HepG2 (cell line): Measurements from ENCODE around the gene C11orf42.

ENCODE experiments used
- BRCA1 ChIP-seq: sonication (generic); formaldehyde crosslinking; IDR thresholded peaks from 2 replicates; pipeline ENCODE4 v1.4.0; 2020; ENCODE audit warnings: missing genetic modification reagents
- FOXK1 ChIP-seq: sonication (generic); formaldehyde crosslinking; IDR thresholded peaks from 2 replicates; pipeline ENCODE4 v1.4.0; 2020; ENCODE audit warnings: low read depth, missing genetic modification reagents, borderline replicate concordance
- FOXO1 ChIP-seq: sonication (generic); formaldehyde crosslinking; IDR thresholded peaks from 2 replicates; pipeline ENCODE4 v1.4.0; 2020; ENCODE audit warnings: missing genetic modification reagents
- HHEX ChIP-seq: IDR thresholded peaks from 2 replicates; pipeline ENCODE4 v1.6.1; 2016; ENCODE audit warnings: control low read depth
- PAF1 ChIP-seq: IDR thresholded peaks from 2 replicates; pipeline ENCODE4 v1.6.1; 2016; ENCODE audit warnings: missing genetic modification reagents, missing compliant biosample characterization
- POLR2A ChIP-seq, 2 experiments: IDR thresholded peaks; 2 replicates each; pipeline ENCODE4 v1.6.1; 2011; ENCODE audit warnings: low read depth in 2 of 2, low read length in 2 of 2, mild to moderate bottlenecking in 1 of 2, moderate library complexity in 1 of 2; ENCODE audit not compliant: insufficient read depth in 1 of 2
- ZBTB1 ChIP-seq: sonication (generic); formaldehyde crosslinking; IDR thresholded peaks from 2 replicates; pipeline ENCODE4 v1.4.0; 2020; ENCODE audit warnings: missing genetic modification reagents, borderline replicate concordance
- ZNF335 ChIP-seq: sonication (generic); formaldehyde crosslinking; IDR thresholded peaks from 2 replicates; pipeline ENCODE4 v1.4.0; 2020; ENCODE audit warnings: missing genetic modification reagents
- ZNF350 ChIP-seq: sonication (generic); formaldehyde crosslinking; IDR thresholded peaks from 2 replicates; pipeline ENCODE4 v1.4.0; 2020; ENCODE audit warnings: mild to moderate bottlenecking, low read depth, missing genetic modification reagents, borderline replicate concordance
- ZNF879 ChIP-seq: sonication (generic); formaldehyde crosslinking; IDR thresholded peaks from 2 replicates; pipeline ENCODE4 v1.8.1; 2023; ENCODE audit warnings: missing genetic modification reagents
- TF ChIP-seq, protein P1 (sequence below): sonication (generic); formaldehyde crosslinking; IDR thresholded peaks from 2 replicates; pipeline ENCODE4 v1.5.0; 2020; ENCODE audit warnings: mild to moderate bottlenecking, missing genetic modification reagents, moderate library complexity
- TF ChIP-seq, protein P2 (sequence below), 2 experiments: sonication (generic) in 1 of 2; formaldehyde crosslinking in 1 of 2; IDR thresholded peaks; 2 replicates each; pipeline versions ENCODE4 v1.4.0 to v1.6.1; 2016 to 2020; ENCODE audit warnings: borderline replicate concordance in 1 of 2, low read depth in 1 of 2, mild to moderate bottlenecking in 1 of 2, missing genetic modification reagents in 1 of 2
- TF ChIP-seq, protein P3 (sequence below): sonication (generic); formaldehyde crosslinking; IDR thresholded peaks from 2 replicates; pipeline ENCODE4 v1.9.0; 2021; ENCODE audit warnings: missing genetic modification reagents, mild to moderate bottlenecking, borderline replicate concordance

DNA sequence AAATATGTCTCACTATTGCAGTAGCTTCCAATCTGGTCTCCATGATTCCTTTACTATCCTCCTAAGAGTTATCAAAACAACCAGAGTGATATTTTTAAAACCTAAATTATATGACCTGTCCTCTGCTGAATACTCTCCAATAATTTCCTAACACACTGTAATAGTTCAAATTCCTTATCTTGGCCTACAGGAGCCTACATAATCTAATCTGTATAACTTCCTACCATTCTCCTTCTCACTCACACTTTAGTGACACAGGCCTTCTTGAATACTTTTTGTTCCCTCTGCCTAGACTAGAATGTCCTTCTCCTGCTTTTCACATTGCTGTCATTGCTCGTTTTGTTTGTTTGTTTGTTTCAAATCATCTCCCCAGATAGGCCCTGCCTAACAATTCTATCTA lies 19.7 kb downstream of the C11orf42 start:
- TF ChIP-seq, protein P1, sequence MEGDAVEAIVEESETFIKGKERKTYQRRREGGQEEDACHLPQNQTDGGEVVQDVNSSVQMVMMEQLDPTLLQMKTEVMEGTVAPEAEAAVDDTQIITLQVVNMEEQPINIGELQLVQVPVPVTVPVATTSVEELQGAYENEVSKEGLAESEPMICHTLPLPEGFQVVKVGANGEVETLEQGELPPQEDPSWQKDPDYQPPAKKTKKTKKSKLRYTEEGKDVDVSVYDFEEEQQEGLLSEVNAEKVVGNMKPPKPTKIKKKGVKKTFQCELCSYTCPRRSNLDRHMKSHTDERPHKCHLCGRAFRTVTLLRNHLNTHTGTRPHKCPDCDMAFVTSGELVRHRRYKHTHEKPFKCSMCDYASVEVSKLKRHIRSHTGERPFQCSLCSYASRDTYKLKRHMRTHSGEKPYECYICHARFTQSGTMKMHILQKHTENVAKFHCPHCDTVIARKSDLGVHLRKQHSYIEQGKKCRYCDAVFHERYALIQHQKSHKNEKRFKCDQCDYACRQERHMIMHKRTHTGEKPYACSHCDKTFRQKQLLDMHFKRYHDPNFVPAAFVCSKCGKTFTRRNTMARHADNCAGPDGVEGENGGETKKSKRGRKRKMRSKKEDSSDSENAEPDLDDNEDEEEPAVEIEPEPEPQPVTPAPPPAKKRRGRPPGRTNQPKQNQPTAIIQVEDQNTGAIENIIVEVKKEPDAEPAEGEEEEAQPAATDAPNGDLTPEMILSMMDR (CRISPR knock-in tag) = no peak
- TF ChIP-seq ZNF335 (CRISPR knock-in tag) (no peak), BRCA1 (CRISPR knock-in tag) (no peak), FOXO1 (CRISPR knock-in tag) (no peak), ZNF350 (no peak), POLR2A (IDR thresholded peaks at IDR 0.05; ENCODE audit: insufficient read depth in 1 of 2, low read depth in 2 of 2, low read length in 2 of 2) (no peak), ZBTB1 (CRISPR knock-in tag) (no peak), ZNF879 (CRISPR knock-in tag) (no peak), FOXK1 (no peak), PAF1 (CRISPR knock-in tag) (no peak), HHEX (no peak)
- TF ChIP-seq, protein P2, sequence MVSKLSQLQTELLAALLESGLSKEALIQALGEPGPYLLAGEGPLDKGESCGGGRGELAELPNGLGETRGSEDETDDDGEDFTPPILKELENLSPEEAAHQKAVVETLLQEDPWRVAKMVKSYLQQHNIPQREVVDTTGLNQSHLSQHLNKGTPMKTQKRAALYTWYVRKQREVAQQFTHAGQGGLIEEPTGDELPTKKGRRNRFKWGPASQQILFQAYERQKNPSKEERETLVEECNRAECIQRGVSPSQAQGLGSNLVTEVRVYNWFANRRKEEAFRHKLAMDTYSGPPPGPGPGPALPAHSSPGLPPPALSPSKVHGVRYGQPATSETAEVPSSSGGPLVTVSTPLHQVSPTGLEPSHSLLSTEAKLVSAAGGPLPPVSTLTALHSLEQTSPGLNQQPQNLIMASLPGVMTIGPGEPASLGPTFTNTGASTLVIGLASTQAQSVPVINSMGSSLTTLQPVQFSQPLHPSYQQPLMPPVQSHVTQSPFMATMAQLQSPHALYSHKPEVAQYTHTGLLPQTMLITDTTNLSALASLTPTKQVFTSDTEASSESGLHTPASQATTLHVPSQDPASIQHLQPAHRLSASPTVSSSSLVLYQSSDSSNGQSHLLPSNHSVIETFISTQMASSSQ (IDR thresholded peaks at IDR 0.05; ENCODE audit: low read depth) = no peak
- TF ChIP-seq, protein P2 (CRISPR knock-in tag; IDR thresholded peaks at IDR 0.05; ENCODE audit: borderline replicate concordance) = no peak
- TF ChIP-seq, protein P3, sequence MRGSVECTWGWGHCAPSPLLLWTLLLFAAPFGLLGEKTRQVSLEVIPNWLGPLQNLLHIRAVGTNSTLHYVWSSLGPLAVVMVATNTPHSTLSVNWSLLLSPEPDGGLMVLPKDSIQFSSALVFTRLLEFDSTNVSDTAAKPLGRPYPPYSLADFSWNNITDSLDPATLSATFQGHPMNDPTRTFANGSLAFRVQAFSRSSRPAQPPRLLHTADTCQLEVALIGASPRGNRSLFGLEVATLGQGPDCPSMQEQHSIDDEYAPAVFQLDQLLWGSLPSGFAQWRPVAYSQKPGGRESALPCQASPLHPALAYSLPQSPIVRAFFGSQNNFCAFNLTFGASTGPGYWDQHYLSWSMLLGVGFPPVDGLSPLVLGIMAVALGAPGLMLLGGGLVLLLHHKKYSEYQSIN (CRISPR knock-in tag) = no peak
